OCI-LY3 (cell line): ENCODE results near the gene SLC35A4.

Experiments
- CTCF ChIP-seq: fragments of 200-600, 300-600 bp; sonication (generic); IDR thresholded peaks from 2 replicates; pipeline ENCODE4 v1.5.1; 2014; ENCODE audit warnings: antibody characterized with exemption, low read length, low read depth
- EZH2phosphoT487 ChIP-seq: fragments of 200-600 bp; shearing (Covaris generic); IDR thresholded peaks from 2 replicates; pipeline ENCODE4 v1.6.1; 2018; ENCODE audit warnings: antibody characterized with exemption, mixed run types, low read depth

- TF ChIP-seq CTCF = no peak
- TF ChIP-seq EZH2phosphoT487 = no peak
These were observed 6.5 kb downstream of the SLC35A4 start for GRCh38 chr5:140571105-140571504.
